Neutrophil (primary cell): ENCODE data around the gene PEX11B.

Experiments
- H3K27ac ChIP-seq: fragments of 200-600 bp; sonication (generic); 2 replicates; pipeline ENCODE4 v1.5.1; 2016; ENCODE audit warnings: mild to moderate bottlenecking, moderate library complexity
- H3K27me3 ChIP-seq: fragments of 200-600 bp; sonication (generic); 2 replicates; pipeline ENCODE4 v1.6.0; 2016; ENCODE audit warnings: mild to moderate bottlenecking
- H3K36me3 ChIP-seq: fragments of 200-600 bp; sonication (generic); 2 replicates; pipeline ENCODE4 v1.5.1; 2017
- H3K4me1 ChIP-seq, 2 experiments: fragments of 200-600 bp in 1 of 2; sonication (generic) in 1 of 2; 1 replicate in 1 of 2; 2 replicates in 1 of 2; pipeline versions ENCODE4 v1.5.1 to v1.6.1; 2013 to 2016; ENCODE audit warnings: low read depth in 1 of 2, low read length in 1 of 2, mild to moderate bottlenecking in 1 of 2, moderate library complexity in 1 of 2; ENCODE audit not compliant: control insufficient read depth in 1 of 2, insufficient read depth in 1 of 2
- H3K4me3 ChIP-seq, 2 experiments: fragments of 200-600 bp in 1 of 2; sonication (generic) in 1 of 2; 1 replicate in 1 of 2; 2 replicates in 1 of 2; pipeline ENCODE4 v1.5.1; 2013 to 2016; ENCODE audit warnings: low read depth in 1 of 2, low read length in 1 of 2, mild to moderate bottlenecking in 1 of 2, moderate library complexity in 1 of 2
- H3K9me3 ChIP-seq: fragments of 200-600 bp; sonication (generic); 2 replicates; pipeline ENCODE4 v1.5.1; 2016
- CTCF ChIP-seq: fragments of 200-600 bp; sonication (generic); IDR thresholded peaks from 2 replicates; pipeline ENCODE4 v1.5.1; 2016; ENCODE audit warnings: antibody characterized with exemption

Gene PEX11B

GRCh38 chr1:145912128-145912641 is 6.3 kb downstream of the PEX11B start:
- H3K27ac ChIP-seq, result no peak overlapping the region
- no peak for TF ChIP-seq CTCF
- H3K36me3 ChIP-seq, result peaks cover 44% of the 10 kb centered on the region
- H3K4me1 ChIP-seq, result peaks cover 0 to 4% of the 10 kb centered on the region in 2 experiments
- H3K9me3 ChIP-seq, result no peaks in the 10 kb centered on the region
- no peaks in the 10 kb centered on the region for H3K27me3 ChIP-seq
- no peak overlapping the region for H3K4me3 ChIP-seq

DNA sequence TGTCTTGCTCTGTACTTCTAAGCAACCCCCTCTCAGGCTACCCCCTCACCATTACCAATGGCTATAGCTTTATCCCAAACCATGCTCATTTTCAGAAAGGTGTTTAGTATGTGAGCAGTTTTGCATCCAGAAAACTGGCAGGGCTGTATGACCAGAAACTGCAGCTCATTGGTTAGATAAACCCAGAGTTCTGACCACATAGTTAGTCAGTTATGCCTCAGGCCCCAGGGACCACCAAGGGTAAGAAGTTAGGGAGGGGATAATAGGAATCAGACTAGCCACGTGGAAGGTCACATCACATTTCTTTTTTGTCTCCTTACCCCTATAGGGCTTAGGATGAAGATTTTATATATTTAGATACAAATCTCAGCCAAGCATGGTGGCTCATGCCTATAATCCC is 9.9 kb downstream of the PEX11B start:
- Histone ChIP-seq H3K9me3 (no peaks in the 10 kb centered on the region), H3K4me1 (peaks cover 0 to 4% of the 10 kb centered on the region in 2 experiments), H3K36me3 (peaks cover 26% of the 10 kb centered on the region), H3K27me3 (no peaks in the 10 kb centered on the region), H3K4me3 (no peak overlapping the region), H3K27ac (no peak overlapping the region)
- no peak for TF ChIP-seq CTCF

GRCh38 chr1:145906954-145907753 is 11.4 kb downstream of the PEX11B start:
- Histone ChIP-seq H3K4me1 (peaks cover 0 to 4% of the 10 kb centered on the region in 2 experiments), H3K27ac (no peak overlapping the region), H3K9me3 (no peaks in the 10 kb centered on the region), H3K27me3 (no peaks in the 10 kb centered on the region), H3K4me3 (no peak overlapping the region), H3K36me3 (peaks cover 17% of the 10 kb centered on the region)
- TF ChIP-seq CTCF, result no peak

DNA sequence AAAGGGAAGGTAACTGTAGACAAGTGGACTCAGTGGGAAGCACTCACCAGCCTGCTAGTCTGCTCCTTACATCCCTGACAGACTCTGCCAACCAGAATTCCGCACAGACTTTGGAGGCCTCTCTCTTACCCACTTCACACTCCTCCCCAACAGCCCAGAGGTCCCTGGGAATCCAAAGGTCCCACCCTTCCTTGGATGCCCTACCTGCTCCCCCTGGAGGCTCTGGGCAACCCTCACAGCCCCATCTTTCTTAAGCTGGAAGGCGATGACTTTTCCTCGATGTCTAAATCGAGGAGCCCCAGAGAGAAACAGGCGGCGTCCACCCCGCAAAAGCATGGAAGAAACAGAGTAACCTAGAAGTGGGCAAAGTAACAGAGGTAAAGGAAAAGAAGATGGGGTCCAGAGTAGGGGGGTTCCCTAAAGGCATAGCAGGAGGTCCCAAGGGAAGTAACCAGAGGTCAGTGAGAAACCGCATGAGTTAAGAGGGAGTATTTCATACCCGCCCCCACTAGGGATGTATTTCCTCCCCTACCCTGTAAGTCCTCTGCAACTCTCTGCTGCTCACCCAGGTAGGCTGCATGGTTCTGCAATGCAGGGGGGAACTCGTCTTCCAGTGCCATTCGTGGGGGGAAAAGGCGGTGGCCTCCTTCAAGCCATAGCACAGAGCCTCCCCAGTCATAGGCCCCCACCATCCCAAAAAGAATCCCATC is 17.1 kb downstream of the PEX11B start:
- Histone ChIP-seq H3K4me1 (no peaks in the 10 kb centered on the region), H3K36me3 (no peaks in the 10 kb centered on the region), H3K9me3 (no peaks in the 10 kb centered on the region), H3K4me3 (no peak overlapping the region), H3K27me3 (no peaks in the 10 kb centered on the region), H3K27ac (no peak overlapping the region)
- no peak for TF ChIP-seq CTCF

- no peak overlapping the region for H3K27ac ChIP-seq
- H3K4me3 ChIP-seq, result no peak overlapping the region
- H3K9me3 ChIP-seq, result no peaks in the 10 kb centered on the region
- H3K36me3 ChIP-seq, result no peaks in the 10 kb centered on the region
- no peaks in the 10 kb centered on the region for H3K4me1 ChIP-seq
- H3K27me3 ChIP-seq, result no peaks in the 10 kb centered on the region
- TF ChIP-seq CTCF, result no peak
Measured at GRCh38 chr1:145898756-145899155, 19.8 kb downstream of the PEX11B start.
